HepG2 (cell line): ENCODE measurements around the gene PIP4K2B. TPM values are rescaled to one million over a fixed set of nuclear protein-coding genes. Genes with fewer than 3 reads are reported as not detected.

ENCODE experiments used
- ADNP ChIP-seq: sonication (generic); formaldehyde crosslinking; IDR thresholded peaks from 2 replicates; pipeline ENCODE4 v1.4.0; 2020; ENCODE audit warnings: missing genetic modification reagents
- AHR ChIP-seq: IDR thresholded peaks from 2 replicates; pipeline ENCODE4 v1.6.1; 2018; ENCODE audit warnings: missing genetic modification reagents, missing compliant biosample characterization
- BATF2 ChIP-seq: sonication (generic); formaldehyde crosslinking; IDR thresholded peaks from 2 replicates; pipeline ENCODE4 v1.8.0; 2022; ENCODE audit warnings: mild to moderate bottlenecking, missing genetic modification reagents, moderate library complexity
- BORCS8-MEF2B ChIP-seq: sonication (generic); formaldehyde crosslinking; IDR thresholded peaks from 2 replicates; pipeline ENCODE4 v1.8.0; 2022; ENCODE audit warnings: mild to moderate bottlenecking, missing genetic modification reagents
- E2F2 ChIP-seq: sonication (generic); formaldehyde crosslinking; IDR thresholded peaks from 2 replicates; pipeline ENCODE4 v1.4.0; 2020; ENCODE audit warnings: missing genetic modification reagents, borderline replicate concordance
- ELF3 ChIP-seq: IDR thresholded peaks from 2 replicates; pipeline ENCODE4 v1.6.1; 2016; ENCODE audit warnings: missing genetic modification reagents, missing compliant biosample characterization
- GABPA ChIP-seq, 2 experiments: IDR thresholded peaks; 2 replicates each; pipeline ENCODE4 v1.6.1; 2011 to 2016; ENCODE audit warnings: low read depth in 2 of 2, low read length in 1 of 2, missing biosample characterization in 1 of 2, missing genetic modification characterization in 1 of 2
- HNF1A ChIP-seq, 2 experiments: sonication (generic) in 1 of 2; formaldehyde crosslinking in 1 of 2; IDR thresholded peaks; 2 replicates each; pipeline versions ENCODE4 v1.4.0 to v1.6.1; 2016 to 2020; ENCODE audit warnings: borderline replicate concordance in 1 of 2, low read depth in 1 of 2, mild to moderate bottlenecking in 1 of 2, missing genetic modification reagents in 1 of 2
- LCORL ChIP-seq, 2 experiments: fragments of 450-650 bp in 1 of 2; sonication (generic) in 1 of 2; formaldehyde crosslinking in 1 of 2; IDR thresholded peaks; 2 replicates each; pipeline versions ENCODE4 v1.5.0 to v1.6.1; 2017 to 2020; ENCODE audit warnings: antibody characterized with exemption in 1 of 2, missing genetic modification reagents in 1 of 2
- MED8 ChIP-seq: sonication (generic); formaldehyde crosslinking; IDR thresholded peaks from 2 replicates; pipeline ENCODE4 v1.8.1; 2023; ENCODE audit warnings: mild to moderate bottlenecking, missing genetic modification reagents; ENCODE audit not compliant: insufficient replicate concordance
- MEF2D ChIP-seq: sonication (generic); formaldehyde crosslinking; IDR thresholded peaks from 2 replicates; pipeline ENCODE4 v1.5.1; 2020; ENCODE audit warnings: mild to moderate bottlenecking, missing genetic modification reagents
- MTA1 ChIP-seq: sonication (generic); formaldehyde crosslinking; IDR thresholded peaks from 2 replicates; pipeline ENCODE4 v1.4.0; 2020; ENCODE audit warnings: missing genetic modification reagents, mild to moderate bottlenecking, borderline replicate concordance
- NR2F2 ChIP-seq: IDR thresholded peaks from 2 replicates; pipeline ENCODE4 v1.6.1; 2012; ENCODE audit warnings: low read depth, inconsistent platforms, borderline replicate concordance
- U2AF1 ChIP-seq: fragments of 200-400 bp; formaldehyde crosslinking; optimal IDR thresholded peaks from 2 replicates; pipeline ENCODE3; 2017; ENCODE audit warnings: mild to moderate bottlenecking, low read depth, low read length
- ZBTB49 ChIP-seq: sonication (generic); formaldehyde crosslinking; IDR thresholded peaks from 2 replicates; pipeline ENCODE4 v1.4.0; 2020; ENCODE audit warnings: missing genetic modification reagents, borderline replicate concordance
- ZNF296 ChIP-seq: sonication (generic); formaldehyde crosslinking; conservative IDR thresholded peaks from 2 replicates; pipeline ENCODE4 v1.5.0; 2020; ENCODE audit warnings: mild to moderate bottlenecking, missing genetic modification reagents
- ZNF430 ChIP-seq: sonication (generic); formaldehyde crosslinking; IDR thresholded peaks from 2 replicates; pipeline ENCODE4 v1.9.0; 2021; ENCODE audit warnings: mild to moderate bottlenecking, missing genetic modification reagents
- ZNF563 ChIP-seq: sonication (generic); formaldehyde crosslinking; IDR thresholded peaks from 2 replicates; pipeline ENCODE4 v1.8.0; 2022; ENCODE audit warnings: mild to moderate bottlenecking, moderate library complexity, missing genetic modification reagents
- ZNF83 ChIP-seq: sonication (generic); formaldehyde crosslinking; IDR thresholded peaks from 2 replicates; pipeline ENCODE4 v1.4.0; 2020; ENCODE audit warnings: missing genetic modification reagents, mild to moderate bottlenecking, borderline replicate concordance
- polyA plus RNA-seq, 8 experiments: library from polyadenylated mRNA; depleted of rRNA in 3 of 8; stranded (reverse) in 7 of 8; unstranded in 1 of 8; fragments of >200 nt; fragmentation: Illumina TruSeq in 4 of 8; extraction: Trizol in 4 of 8; gene quantifications; 2 replicates each; pipeline versions ENCODE4 v1.2.1 to v1.2.3, GENCODE V29; 2011 to 2016; ENCODE audit warnings: low read depth in 4 of 8, missing spikeins in 1 of 8, mixed read lengths in 1 of 8; ENCODE audit not compliant: insufficient read depth in 1 of 8
- total RNA-seq, 5 experiments: library from RNA; depleted of rRNA; stranded (reverse); fragments of >200 nt; fragmentation: Illumina TruSeq; extraction: Trizol; gene quantifications; 2 replicates each; pipeline ENCODE4 v1.2.3, GENCODE V29; 2016; ENCODE audit warnings: low read depth in 1 of 5

PIP4K2B gene
- total and polyA plus RNA-seq, 2 of the 13 experiments (the other 11 are each of a cell fraction or from before 2014, with no cell fraction given), result 20.4 to 54.0 TPM

GRCh38 chr17:38730526-38731379, 68.6 kb downstream of the PIP4K2B start (continued):
- 0 out of 2 replicates have a peak, but pooled peaks have one; percentile 43 for TF ChIP-seq ZBTB49 (CRISPR knock-in tag)
- TF ChIP-seq GABPA (IDR thresholded peaks at IDR 0.05; ENCODE audit: low read depth, low read length), result no peak
- peak; percentile 61 for TF ChIP-seq GABPA (CRISPR knock-in tag; IDR thresholded peaks at IDR 0.05; ENCODE audit: low read depth)
- peak; percentile 95; the same call in 1 of the 2 replicates for TF ChIP-seq MTA1
- TF ChIP-seq BORCS8-MEF2B, result peak; percentile 89; the same call in 1 of the 2 replicates
- TF ChIP-seq NR2F2, result peak; percentile 20; the same call in 1 of the 2 replicates
- TF ChIP-seq AHR (CRISPR knock-in tag), result no peak
- peak; percentile 69; the same call in 1 of the 2 replicates for TF ChIP-seq E2F2 (CRISPR knock-in tag)
- no peak for TF ChIP-seq LCORL (IDR thresholded peaks at IDR 0.05)
- peak; percentile 82 for TF ChIP-seq LCORL (CRISPR knock-in tag; IDR thresholded peaks at IDR 0.05)
- 0 out of 2 replicates have a peak, but pooled peaks have one; percentile 11 for TF ChIP-seq BATF2 (CRISPR knock-in tag)
- TF ChIP-seq MEF2D, result no peak
- TF ChIP-seq HNF1A (IDR thresholded peaks at IDR 0.05; ENCODE audit: low read depth), result no peak
- peak; percentile 52 for TF ChIP-seq HNF1A (CRISPR knock-in tag; IDR thresholded peaks at IDR 0.05; ENCODE audit: borderline replicate concordance)
- TF ChIP-seq MED8 (CRISPR knock-in tag), result no peak
- no peak for TF ChIP-seq ZNF430
- TF ChIP-seq ZNF83 (CRISPR knock-in tag), result 0 out of 2 replicates have a peak, but pooled peaks have one; percentile 82
- TF ChIP-seq ZNF296 (CRISPR knock-in tag), result peak; percentile 69; the same call in 1 of the 2 replicates
- no peak for TF ChIP-seq ADNP (CRISPR knock-in tag)
- TF ChIP-seq ELF3 (CRISPR knock-in tag), result peak; percentile 83
- TF ChIP-seq U2AF1, result peak; percentile 93
- TF ChIP-seq ZNF563, result no peak; the same call in 1 of the 2 replicates
